Parathyroid adenoma (tissue), 2 donors: Measurements from ENCODE around the gene ADM2.
A peak's percentile ranks its signal among the peaks of the same experiment; 100 is the strongest.

ENCODE experiments used
- H2AFZ ChIP-seq: fragments of 300-600 bp; sonication (generic); one replicate; pipeline ENCODE4 v1.7.0; 2017; ENCODE audit warnings: antibody characterized with exemption, mild to moderate bottlenecking
- H3K27ac ChIP-seq: fragments of 300-600 bp; sonication (generic); one replicate; pipeline ENCODE4 v1.7.0; 2017
- H3K27me3 ChIP-seq: fragments of 300-600 bp; sonication (generic); one replicate; pipeline ENCODE4 v1.7.0; 2017; ENCODE audit warnings: low read length; ENCODE audit not compliant: control insufficient read depth, insufficient read depth
- H3K36me3 ChIP-seq: fragments of 300-600 bp; sonication (generic); one replicate; pipeline ENCODE4 v1.7.0; 2017; ENCODE audit warnings: low read length; ENCODE audit not compliant: control insufficient read depth, insufficient read depth
- H3K4me1 ChIP-seq: fragments of 300-600 bp; sonication (generic); one replicate; pipeline ENCODE4 v1.7.0; 2017; ENCODE audit warnings: control low read depth
- H3K4me2 ChIP-seq: fragments of 300-600 bp; sonication (generic); one replicate; pipeline ENCODE4 v1.7.0; 2017; ENCODE audit warnings: low read length
- H3K4me3 ChIP-seq: fragments of 300-600 bp; sonication (generic); one replicate; pipeline ENCODE4 v1.7.0; 2017; ENCODE audit warnings: low read depth, low read length
- H3K79me2 ChIP-seq: fragments of 300-600 bp; sonication (generic); one replicate; pipeline ENCODE4 v1.7.0; 2017; ENCODE audit warnings: control low read depth
- H3K9ac ChIP-seq: fragments of 300-600 bp; sonication (generic); one replicate; pipeline ENCODE4 v1.7.0; 2017; ENCODE audit warnings: mild to moderate bottlenecking
- H3K9me3 ChIP-seq: fragments of 300-600 bp; sonication (generic); one replicate; pipeline ENCODE4 v1.7.0; 2017; ENCODE audit warnings: low read length; ENCODE audit not compliant: control insufficient read depth
- CTCF ChIP-seq: fragments of 300-600 bp; sonication (generic); IDR thresholded peaks from one replicate; pipeline ENCODE4 v1.7.0; 2017; ENCODE audit warnings: antibody characterized with exemption, mild to moderate bottlenecking
- donor health status: primary hyperparathyroidism.

Gene ADM2

GRCh38 chr22:50497093-50497492 lies 15.8 kb downstream of the ADM2 start:
- no peak for TF ChIP-seq CTCF
- Histone ChIP-seq H3K79me2 (no peaks in the 10 kb centered on the region), H3K9ac (no peak overlapping the region), H3K27me3 (no peaks in the 10 kb centered on the region), H3K4me2 (no peak overlapping the region), H3K4me3 (no peak overlapping the region), H3K36me3 (no peaks in the 10 kb centered on the region), H2AFZ (no peak overlapping the region), H3K9me3 (no peaks in the 10 kb centered on the region), H3K27ac (no peak overlapping the region), H3K4me1 (no peaks in the 10 kb centered on the region)

- no peak for TF ChIP-seq CTCF
- no peak overlapping the region for H3K9ac ChIP-seq
- H3K9me3 ChIP-seq = no peaks in the 10 kb centered on the region
- H3K79me2 ChIP-seq = no peaks in the 10 kb centered on the region
- H3K27me3 ChIP-seq = no peaks in the 10 kb centered on the region
- no peak overlapping the region for H3K4me3 ChIP-seq
- no peak overlapping the region for H3K27ac ChIP-seq
- no peaks in the 10 kb centered on the region for H3K36me3 ChIP-seq
- H2AFZ ChIP-seq = peak overlapping the region; percentile 66
- H3K4me2 ChIP-seq = no peak overlapping the region
- no peaks in the 10 kb centered on the region for H3K4me1 ChIP-seq
Observed at GRCh38 chr22:50498322-50498890, 17.1 kb downstream of the ADM2 start.

GRCh38 chr22:50500452-50500851 lies 19.1 kb downstream of the ADM2 start:
- Histone ChIP-seq H3K79me2 (no peaks in the 10 kb centered on the region), H3K4me3 (no peak overlapping the region), H3K9ac (no peak overlapping the region), H3K36me3 (no peaks in the 10 kb centered on the region), H2AFZ (no peak overlapping the region), H3K27ac (no peak overlapping the region), H3K4me1 (no peaks in the 10 kb centered on the region), H3K27me3 (no peaks in the 10 kb centered on the region), H3K9me3 (no peaks in the 10 kb centered on the region), H3K4me2 (no peak overlapping the region)
- TF ChIP-seq CTCF = no peak

GRCh38 chr22:50502096-50502495 lies 20.8 kb downstream of the ADM2 start:
- Histone ChIP-seq H3K4me3 (no peak overlapping the region), H3K9me3 (no peaks in the 10 kb centered on the region), H3K79me2 (no peaks in the 10 kb centered on the region), H3K27me3 (no peaks in the 10 kb centered on the region), H3K27ac (no peak overlapping the region), H3K36me3 (no peaks in the 10 kb centered on the region), H3K9ac (no peak overlapping the region), H2AFZ (no peak overlapping the region), H3K4me1 (no peaks in the 10 kb centered on the region), H3K4me2 (no peak overlapping the region)
- TF ChIP-seq CTCF = no peak
